Stimulated activated CD8-positive, alpha-beta memory T cell treated with anti-CD3 and anti-CD28 coated beads, Interleukin-2, amount 100 ng/mL, for 48 hours (primary cell): Measurements from ENCODE around the gene LTB4R2.
A peak's percentile ranks its signal among the peaks of the same experiment; 100 is the strongest.

Experiments
- DNase-seq, 2 donors: peaks; one replicate each; pipeline ENCODE4 v3.0.0-alpha.2; 2020; ENCODE audit warnings: low read depth in 2 of 2

LTB4R2 gene

DNA sequence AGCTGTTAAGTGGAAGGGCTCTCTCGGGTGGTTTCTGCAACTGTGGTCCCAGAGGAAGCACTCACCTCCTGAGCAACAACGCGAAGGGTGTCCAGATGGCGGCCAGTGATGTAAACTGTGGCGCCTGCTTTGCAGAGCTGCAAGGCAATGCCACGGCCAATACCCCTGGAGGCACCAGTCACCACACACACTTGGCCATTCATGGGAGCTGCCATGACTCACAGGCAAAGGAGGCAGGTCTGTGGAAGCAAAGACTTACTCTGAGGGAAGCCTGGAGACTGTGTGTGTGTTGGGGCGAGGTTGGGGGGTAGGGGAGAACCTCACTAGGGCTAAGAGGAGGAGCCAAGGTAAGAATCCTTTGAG lies 11.1 kb upstream of the LTB4R2 start:
- no peak for DNase-seq

DNA sequence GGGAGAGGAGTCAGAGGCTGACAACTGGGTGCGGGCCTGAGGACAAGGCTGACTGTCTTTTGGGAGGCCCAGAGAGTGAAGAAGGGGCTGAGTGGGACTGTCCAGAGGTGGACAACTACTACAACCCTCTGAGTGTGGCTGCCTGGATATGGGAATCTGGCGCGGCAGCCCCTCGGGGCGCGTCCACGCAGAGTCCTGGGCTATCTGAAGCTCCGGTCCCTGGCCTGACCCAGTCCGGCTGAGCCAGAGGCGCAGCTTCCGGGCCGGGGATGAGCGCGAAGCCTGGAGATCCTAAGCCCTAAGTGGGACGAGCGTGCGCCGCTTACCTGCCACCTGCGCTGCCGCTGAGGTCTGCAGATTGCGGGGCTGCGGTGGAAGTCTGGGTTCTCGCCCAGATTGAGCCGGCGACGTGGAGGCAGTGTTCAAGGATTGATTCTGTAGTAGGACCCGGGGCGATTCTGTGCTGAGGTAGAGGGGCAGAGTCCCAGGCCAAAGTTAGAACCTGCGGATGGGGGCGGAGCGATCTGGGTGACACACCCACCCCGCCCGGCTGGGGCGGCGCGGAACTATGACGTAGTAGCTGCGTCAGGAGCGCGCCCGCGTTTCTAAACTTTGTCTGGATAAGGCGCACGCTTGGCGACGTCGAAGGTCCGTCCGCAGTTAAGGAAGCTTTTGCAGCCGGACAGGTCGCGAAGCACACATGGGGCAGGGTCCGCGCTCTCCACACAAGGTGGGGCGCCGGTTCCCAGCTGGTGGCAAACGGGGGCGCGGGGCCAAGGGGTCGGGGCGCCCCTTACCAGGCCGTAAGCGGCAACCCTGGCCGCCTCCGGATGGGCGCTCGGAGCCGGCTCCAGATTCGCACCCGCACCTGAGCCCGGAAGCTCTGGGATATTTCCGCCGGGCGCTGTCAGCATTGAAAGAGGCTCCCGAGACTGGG lies 10.4 kb upstream of the LTB4R2 start, which contains the start of the genes DHRS1 and NOP9:
Gene DHRS1, minus strand, starts transcription at position 526 of the 937 bp plus-strand sequence. CDS start 674 bp downstream, outside the sequence.
Gene NOP9, plus strand, starts transcription at position 596 of the 937 bp plus-strand sequence. Its CDS starts 105 bp downstream, at position 701.
- peak; percentile 88 to 91 for DNase-seq

DNA sequence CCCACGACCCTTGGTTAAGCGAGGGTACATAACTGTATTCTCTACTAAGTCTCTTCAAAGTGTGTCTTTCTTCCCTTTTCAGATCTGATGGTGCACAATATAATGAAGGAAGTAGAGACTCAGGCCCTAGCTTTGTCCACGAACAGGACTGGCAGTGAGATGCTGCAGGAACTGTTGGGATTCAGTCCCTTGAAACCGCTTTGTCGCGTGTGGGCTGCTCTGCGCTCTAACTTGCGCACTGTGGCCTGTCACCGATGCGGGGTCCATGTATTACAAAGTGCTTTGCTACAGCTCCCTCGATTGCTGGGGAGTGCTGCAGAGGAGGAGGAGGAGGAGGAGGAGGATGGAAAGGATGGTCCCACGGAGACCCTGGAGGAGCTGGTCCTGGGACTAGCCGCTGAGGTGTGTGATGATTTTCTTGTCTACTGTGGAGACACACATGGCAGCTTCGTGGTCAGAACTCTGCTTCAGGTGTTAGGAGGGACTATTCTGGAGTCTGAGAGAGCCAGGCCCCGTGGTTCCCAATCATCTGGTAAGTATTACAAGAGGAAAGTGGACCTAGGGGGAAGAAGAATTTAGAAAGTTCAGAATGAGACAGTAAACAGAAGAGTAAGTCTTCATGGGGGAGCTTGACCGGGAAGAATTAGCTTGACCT lies 9.5 kb upstream of the LTB4R2 start:
- DNase-seq = no peak

DNA sequence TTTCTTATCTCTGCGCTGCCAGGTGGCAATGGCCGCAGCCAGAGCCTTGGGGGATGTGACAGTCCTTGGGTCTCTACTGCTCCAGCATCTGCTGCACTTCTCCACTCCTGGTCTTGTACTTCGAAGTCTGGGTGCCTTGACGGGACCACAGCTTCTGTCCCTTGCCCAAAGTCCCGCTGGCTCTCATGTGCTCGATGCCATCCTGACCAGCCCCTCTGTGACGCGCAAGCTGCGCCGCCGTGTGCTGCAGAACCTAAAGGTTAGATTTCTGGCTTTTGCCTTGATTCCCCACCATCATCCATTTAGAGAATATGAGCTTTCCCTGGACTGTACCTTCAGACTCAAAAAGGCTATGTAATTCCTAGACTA lies 5.9 kb upstream of the LTB4R2 start:
- no peak for DNase-seq

DNA sequence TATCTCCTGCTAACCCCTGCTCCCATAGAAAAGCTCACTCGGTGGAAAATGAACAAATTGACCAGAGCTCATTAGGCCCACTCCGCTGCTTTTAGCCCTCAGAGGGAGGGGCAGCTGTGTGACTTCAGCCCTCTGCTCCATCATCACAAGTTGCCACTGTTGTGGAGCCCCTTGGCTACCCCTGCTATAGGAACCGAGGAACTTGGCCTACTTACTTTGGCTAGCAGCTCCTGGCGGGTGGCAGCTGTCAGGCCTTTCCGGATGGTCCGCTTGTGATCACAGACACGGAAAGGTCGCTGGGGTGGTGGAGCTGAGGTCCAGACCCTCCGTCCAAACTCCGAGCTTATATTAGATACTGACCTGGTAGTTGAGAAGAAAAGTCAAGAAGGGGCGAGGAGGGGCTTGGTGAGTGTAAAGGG lies 2.8 kb upstream of the LTB4R2 start:
- DNase-seq = no peak

DNA sequence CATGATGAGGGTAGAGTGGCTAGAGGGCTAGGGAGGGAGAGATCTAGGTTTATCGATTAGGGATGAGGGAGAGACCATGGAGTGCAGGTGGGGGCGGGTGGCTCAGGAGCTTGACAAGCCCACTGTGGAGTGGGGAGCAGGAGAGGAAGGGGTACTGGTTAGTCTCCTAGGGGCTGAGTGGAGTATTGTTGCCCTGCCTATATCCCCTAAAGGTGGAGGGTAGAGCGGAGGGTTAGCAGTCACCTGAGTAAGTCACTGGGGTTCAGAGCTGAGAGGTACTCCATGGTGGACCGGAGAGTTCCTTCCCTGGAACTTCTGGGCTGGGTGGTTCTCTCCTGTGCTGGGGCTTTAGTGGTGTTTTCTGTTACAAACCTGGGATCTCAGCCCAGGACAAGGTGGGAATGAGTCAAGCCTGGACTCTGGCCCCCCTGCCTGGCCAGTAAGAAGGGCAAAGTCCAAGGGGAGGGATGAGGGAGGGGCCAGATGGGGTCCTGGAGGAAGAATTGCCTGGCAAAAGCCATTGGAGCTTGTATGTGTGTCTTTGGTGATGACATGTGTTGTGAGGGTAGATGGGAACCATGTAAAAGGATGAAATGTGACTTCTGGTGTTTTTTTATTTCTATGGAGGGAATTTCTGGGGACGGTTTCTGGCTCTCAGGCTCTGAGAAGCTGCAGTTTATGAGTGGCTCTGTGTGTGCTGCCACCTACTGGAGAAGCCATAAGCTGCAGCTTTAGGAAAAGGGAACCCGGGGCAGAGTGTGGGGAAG lies 2.2 kb upstream of the LTB4R2 start, which contains the start of gene CIDEB:
Gene CIDEB, minus strand, starts transcription at position 403 of the 767 bp plus-strand sequence. Its CDS starts 119 bp downstream, at position 284.
- peak in 1 of 2 donors; percentile 45 for DNase-seq

DNA sequence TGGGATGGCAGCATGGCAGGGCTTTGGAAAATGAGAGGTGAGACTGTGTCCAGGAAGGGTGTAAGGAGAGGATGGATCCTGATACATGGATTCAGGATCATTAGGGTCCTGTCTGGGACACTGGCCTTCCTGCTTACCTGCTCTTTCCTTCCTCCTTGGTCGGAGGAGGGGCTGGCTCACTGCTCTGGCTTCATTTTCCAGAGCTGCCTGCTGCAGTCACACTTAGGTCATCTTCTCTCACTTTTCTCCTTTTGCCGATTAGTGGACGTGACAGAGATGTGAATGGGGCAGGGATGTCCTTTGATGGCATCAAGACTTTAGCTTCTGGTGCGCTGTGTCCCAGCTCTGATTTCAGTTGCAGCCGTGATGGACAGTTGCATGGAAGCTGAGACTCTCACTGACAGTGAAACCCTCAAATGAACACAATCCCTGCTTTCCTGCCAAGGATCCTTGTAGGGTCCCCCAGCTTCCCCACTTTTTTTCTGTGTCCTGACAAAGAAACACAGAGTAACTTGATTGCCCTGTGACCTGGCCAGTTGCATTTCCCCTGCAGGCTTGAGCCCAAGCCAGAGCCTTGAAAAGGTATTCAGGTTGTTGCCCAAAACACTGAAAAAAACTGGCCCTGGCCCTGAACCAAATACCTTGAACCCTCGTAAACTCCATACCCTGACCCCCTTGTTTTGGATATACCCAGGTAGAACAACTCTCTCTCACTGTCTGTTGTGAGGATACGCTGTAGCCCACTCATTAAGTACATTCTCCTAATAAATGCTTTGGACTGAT lies 1.4 kb upstream of the LTB4R2 start:
- DNase-seq = no peak

DNA sequence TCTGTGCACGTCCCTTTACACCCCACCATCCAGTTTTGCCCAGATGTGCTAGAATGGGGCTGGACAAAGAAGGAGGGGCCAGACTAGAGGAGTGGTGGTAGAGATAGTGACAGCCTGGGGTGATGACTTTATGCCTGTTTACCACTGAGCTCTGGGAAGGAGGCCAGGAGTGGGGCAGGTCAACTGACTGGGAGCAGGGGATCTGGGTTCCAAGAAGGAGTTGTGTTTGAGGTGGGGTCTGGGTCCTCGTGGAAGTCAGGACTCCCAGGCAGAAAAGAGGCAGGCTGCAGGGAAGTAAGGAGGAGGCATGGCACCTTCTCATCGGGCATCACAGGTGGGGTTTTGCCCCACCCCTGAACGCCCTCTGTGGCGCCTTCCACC lies 315 bp downstream of the LTB4R2 start:
- DNase-seq = no peak

DNA sequence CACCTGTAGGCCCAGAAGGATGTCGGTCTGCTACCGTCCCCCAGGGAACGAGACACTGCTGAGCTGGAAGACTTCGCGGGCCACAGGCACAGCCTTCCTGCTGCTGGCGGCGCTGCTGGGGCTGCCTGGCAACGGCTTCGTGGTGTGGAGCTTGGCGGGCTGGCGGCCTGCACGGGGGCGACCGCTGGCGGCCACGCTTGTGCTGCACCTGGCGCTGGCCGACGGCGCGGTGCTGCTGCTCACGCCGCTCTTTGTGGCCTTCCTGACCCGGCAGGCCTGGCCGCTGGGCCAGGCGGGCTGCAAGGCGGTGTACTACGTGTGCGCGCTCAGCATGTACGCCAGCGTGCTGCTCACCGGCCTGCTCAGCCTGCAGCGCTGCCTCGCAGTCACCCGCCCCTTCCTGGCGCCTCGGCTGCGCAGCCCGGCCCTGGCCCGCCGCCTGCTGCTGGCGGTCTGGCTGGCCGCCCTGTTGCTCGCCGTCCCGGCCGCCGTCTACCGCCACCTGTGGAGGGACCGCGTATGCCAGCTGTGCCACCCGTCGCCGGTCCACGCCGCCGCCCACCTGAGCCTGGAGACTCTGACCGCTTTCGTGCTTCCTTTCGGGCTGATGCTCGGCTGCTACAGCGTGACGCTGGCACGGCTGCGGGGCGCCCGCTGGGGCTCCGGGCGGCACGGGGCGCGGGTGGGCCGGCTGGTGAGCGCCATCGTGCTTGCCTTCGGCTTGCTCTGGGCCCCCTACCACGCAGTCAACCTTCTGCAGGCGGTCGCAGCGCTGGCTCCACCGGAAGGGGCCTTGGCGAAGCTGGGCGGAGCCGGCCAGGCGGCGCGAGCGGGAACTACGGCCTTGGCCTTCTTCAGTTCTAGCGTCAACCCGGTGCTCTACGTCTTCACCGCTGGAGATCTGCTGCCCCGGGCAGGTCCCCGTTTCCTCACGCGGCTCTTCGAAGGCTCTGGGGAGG lies 985 bp downstream of the LTB4R2 start, which contains the start of gene LTB4R:
Gene LTB4R, plus strand, starts transcription at position 857 of the 959 bp plus-strand sequence. CDS start 4,150 bp downstream, outside the sequence.
- peak; percentile 44 to 47 for DNase-seq

DNA sequence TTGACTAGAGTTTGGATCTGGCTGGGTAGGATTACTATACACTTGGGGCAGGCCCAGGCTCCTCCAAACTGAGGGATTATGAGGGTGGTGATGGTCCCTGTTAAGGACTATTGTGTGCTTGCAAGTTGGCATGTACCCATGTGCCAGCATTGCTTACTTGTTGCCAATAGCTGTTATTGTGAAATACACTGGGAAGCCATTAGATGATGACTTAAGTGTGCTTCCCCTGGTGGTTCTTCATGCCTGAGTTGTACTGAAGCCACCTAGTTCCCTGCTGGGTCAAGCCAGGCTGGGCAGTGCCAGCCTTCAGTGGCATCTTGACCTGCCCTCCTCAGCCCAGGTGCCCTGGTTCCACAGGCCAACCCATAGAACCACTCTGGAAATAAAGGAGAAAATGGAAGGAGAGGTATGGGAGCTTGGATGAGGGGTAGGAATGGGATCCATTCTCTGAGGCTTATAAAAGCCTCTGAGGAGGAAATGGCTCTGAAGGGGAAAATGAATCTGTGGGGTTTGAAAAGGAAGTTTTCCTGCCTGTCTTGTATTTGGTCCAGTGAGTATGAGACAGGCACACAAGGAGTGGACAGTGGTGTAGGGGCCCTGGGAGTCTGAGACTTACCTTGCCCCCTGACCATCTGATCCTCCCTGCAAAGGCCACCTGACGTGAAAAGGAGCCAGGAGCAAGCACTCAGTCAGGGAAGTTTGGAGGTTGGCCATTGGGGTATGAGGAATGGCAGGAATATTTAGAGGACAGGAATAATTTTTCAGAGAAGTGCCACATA lies 2.1 kb downstream of the LTB4R2 start:
- DNase-seq = no peak

DNA sequence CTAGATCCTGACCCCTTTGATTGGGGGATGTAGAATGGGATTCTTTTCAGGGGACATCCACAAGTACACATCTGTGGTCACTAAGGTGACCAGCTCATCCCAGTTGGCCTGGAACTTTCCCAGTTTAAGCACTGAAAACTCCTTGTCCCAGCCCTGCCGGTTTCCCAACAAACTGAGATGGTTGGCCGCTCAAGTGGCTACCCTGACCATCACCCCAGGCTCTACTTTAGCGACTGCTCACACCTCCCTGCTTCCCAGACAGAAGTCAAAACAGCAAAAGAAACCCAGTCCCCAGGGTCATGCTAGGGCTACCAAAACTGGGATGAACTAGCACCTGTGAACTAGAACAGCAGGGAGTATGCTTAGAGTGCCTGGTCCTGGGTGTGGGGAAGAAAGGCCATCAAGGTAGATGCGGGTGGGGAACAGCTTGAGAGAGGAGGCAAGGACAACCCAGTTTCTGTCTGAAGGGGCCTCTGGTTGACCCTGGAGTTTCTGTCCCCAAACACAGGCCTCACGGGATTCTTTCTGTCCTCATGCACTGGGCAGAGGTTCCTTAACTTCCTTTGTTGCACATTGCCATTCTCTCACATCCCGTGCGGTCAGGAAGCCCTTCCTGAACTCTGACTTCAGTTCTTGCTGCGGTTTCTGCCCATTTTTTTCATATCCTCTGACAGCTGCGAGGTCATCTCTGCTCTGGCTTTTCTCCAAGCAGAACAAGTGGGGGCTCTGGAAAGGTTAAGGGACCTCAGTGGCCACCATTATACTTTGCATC lies 3.0 kb downstream of the LTB4R2 start:
- DNase-seq = no peak

DNA sequence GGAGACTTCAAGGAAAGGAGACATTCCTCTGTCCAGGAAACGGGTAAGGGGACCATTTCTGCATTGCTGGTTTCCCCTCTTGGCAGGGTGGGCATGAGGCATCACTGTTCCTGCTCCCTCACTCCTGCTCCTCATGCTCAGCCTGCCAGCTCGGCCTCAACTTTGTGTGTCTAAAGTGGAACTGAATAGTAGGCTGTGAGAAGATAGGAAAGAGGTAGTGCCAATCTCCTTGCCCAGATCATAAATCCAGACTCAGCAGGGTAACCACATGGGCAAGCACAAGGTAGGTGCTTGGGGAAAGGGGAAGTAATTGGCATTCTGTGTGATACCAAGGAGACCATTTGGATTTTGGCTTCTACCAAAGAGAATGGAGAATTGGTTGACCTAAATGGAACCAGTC lies 4.0 kb downstream of the LTB4R2 start:
- DNase-seq = no peak

DNA sequence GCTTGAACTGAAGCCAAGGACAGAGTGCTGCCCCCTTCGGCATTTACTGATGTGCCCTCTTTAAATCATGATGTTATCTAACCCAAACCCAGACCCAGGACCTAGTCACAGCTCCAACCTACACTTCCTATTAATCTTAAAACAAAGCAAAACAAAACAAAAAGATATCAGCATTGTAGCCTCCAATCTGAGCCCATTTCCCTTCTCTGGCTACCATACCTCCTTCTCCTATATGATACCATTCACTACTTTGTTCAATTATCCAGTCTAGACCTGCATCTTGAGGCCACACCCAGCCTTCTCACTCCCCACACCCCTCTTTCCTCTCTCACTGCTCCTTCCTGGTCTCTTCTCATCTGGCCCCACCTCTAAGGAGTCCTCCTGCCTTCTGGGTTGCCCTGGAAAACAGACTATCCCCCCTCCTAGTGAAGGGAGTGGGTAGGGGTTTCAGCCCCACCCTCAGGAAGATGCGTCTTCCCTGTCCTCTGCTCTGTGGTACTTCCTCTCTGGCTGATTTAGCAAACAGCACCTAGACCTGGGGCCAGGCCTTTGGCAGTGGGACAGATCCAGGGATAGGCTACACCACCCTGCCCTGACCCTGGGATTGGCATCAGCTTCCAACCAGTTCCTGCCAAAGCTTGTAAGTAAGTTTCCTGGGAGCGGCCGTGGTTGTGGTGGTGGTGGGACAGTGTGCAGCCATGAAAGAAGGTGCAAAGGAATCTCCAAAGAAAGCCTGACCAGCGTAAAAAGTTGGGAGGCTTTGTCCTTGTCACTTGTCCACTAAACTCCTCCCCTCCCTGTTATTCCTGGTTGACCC lies 4.6 kb downstream of the LTB4R2 start:
- DNase-seq = no peak

DNA sequence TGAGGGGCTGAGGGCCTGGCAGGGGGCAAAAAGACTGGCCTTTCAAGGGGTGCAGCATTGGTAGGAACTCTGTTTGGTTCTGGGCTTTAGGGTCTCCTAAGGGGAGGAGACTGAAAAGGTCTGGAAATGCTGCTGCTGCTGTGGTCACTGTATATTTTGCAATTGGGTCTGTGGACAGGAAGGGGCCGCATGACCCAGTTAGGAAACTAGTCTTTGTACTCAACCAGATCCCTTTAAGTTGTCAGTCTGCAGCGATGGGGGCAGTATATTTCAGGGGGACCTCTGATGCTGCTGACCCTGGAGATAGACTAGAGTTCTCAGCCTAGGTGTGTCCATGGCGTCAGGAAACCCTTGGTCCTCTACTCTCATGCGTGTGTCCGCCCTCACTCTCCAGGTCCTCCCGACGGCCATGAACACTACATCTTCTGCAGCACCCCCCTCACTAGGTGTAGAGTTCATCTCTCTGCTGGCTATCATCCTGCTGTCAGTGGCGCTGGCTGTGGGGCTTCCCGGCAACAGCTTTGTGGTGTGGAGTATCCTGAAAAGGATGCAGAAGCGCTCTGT lies 5.4 kb downstream of the LTB4R2 start:
- no peak for DNase-seq

DNA sequence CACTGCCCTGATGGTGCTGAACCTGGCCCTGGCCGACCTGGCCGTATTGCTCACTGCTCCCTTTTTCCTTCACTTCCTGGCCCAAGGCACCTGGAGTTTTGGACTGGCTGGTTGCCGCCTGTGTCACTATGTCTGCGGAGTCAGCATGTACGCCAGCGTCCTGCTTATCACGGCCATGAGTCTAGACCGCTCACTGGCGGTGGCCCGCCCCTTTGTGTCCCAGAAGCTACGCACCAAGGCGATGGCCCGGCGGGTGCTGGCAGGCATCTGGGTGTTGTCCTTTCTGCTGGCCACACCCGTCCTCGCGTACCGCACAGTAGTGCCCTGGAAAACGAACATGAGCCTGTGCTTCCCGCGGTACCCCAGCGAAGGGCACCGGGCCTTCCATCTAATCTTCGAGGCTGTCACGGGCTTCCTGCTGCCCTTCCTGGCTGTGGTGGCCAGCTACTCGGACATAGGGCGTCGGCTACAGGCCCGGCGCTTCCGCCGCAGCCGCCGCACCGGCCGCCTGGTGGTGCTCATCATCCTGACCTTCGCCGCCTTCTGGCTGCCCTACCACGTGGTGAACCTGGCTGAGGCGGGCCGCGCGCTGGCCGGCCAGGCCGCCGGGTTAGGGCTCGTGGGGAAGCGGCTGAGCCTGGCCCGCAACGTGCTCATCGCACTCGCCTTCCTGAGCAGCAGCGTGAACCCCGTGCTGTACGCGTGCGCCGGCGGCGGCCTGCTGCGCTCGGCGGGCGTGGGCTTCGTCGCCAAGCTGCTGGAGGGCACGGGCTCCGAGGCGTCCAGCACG lies 6.1 kb downstream of the LTB4R2 start:
- DNase-seq = no peak

DNA sequence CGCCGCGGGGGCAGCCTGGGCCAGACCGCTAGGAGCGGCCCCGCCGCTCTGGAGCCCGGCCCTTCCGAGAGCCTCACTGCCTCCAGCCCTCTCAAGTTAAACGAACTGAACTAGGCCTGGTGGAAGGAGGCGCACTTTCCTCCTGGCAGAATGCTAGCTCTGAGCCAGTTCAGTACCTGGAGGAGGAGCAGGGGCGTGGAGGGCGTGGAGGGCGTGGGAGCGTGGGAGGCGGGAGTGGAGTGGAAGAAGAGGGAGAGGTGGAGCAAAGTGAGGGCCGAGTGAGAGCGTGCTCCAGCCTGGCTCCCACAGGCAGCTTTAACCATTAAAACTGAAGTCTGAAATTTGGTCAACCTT lies 6.6 kb downstream of the LTB4R2 start:
- no peak for DNase-seq
